Endometrial microvascular endothelial cells (primary cell): Measurements from ENCODE around the gene CLSTN1. TPM values are rescaled to one million over a fixed set of nuclear protein-coding genes. Genes with fewer than 3 reads are reported as not detected.

ENCODE experiments used
- in situ Hi-C: cut with HindIII; loops from 2 replicates; pipeline ENCODE4 v1.10.0; 2017; ENCODE audit warnings: low sequenced_read_pairs, low pct_unique_long_range_greater_than_20kb; ENCODE audit errors: inconsistent ontology term
- total RNA-seq: library from RNA; depleted of rRNA; stranded (reverse); fragments of >200 nt; gene quantifications from one replicate; pipeline ENCODE4 v1.2.3, GENCODE V29; 2015; ENCODE audit errors: inconsistent ontology term

CLSTN1 gene
- total RNA-seq, 1 donor from 2014 or later: 98.4 TPM

- in situ Hi-C loops: no loop called here
Observed at GRCh38 chr1:9680828-9681227, 142.9 kb downstream of the CLSTN1 start.

- in situ Hi-C loops: no loop called here
Observed at GRCh38 chr1:9680091-9680490, 143.7 kb downstream of the CLSTN1 start.

Other genes starting within 250 kb of the CLSTN1 start
- 19.0 TPM for gene TMEM201, start 235.1 kb downstream of the CLSTN1 start, total RNA-seq
- 9.1 TPM for gene PIK3CD, start 172.2 kb downstream of the CLSTN1 start, total RNA-seq
- gene CTNNBIP1, start 86.3 kb upstream of the CLSTN1 start, total RNA-seq: 32.3 TPM
- gene LZIC, start 119.4 kb upstream of the CLSTN1 start, total RNA-seq: 19.0 TPM
- gene NMNAT1, start 119.5 kb upstream of the CLSTN1 start, total RNA-seq: 5.8 TPM
- gene RBP7, start 173.3 kb upstream of the CLSTN1 start, total RNA-seq: not detected
- 40.1 TPM for gene UBE4B, start 209.0 kb upstream of the CLSTN1 start, total RNA-seq